K562 (cell line): ENCODE measurements around the gene HOXB6. TPM values are rescaled to one million over a fixed set of nuclear protein-coding genes. Genes with fewer than 3 reads are reported as not detected.

Experiments
- BCL6 ChIP-seq: fragments of 250-450 bp; sonication (Bioruptor Pico); IDR thresholded peaks from 2 replicates; pipeline ENCODE4 v1.4.0; 2020
- CREM ChIP-seq: IDR thresholded peaks from 2 replicates; pipeline ENCODE4 v1.6.1; 2014; ENCODE audit warnings: antibody characterized with exemption, low read depth
- DMBX1 ChIP-seq: fragments of 250-450 bp; sonication (Bioruptor Pico); IDR thresholded peaks from 2 replicates; pipeline ENCODE4 v1.8.0; 2022; ENCODE audit warnings: inconsistent platforms, mild to moderate bottlenecking, moderate library complexity, borderline replicate concordance
- EP400 ChIP-seq: fragments of 450-650 bp; IDR thresholded peaks from 2 replicates; pipeline ENCODE4 v1.6.1; 2017; ENCODE audit warnings: antibody characterized with exemption, mild to moderate bottlenecking, moderate library complexity
- FOXK2 ChIP-seq, 2 experiments: fragments of 450-650 bp; IDR thresholded peaks in 1 of 2; conservative IDR thresholded peaks in 1 of 2; 2 replicates each; pipeline ENCODE4 v1.6.1; 2016; ENCODE audit warnings: low read depth in 2 of 2, mild to moderate bottlenecking in 1 of 2
- GTF2A2 ChIP-seq: IDR thresholded peaks from 2 replicates; pipeline ENCODE4 v1.6.1; 2016; ENCODE audit warnings: mild to moderate bottlenecking, missing genetic modification characterization, missing compliant biosample characterization
- HMG20A ChIP-seq: fragments of 450-650 bp; formaldehyde crosslinking; conservative IDR thresholded peaks from 2 replicates; pipeline ENCODE4 v1.4.0; 2020; ENCODE audit warnings: mild to moderate bottlenecking, mixed read lengths
- ILK ChIP-seq: fragments of 450-650 bp; IDR thresholded peaks from 2 replicates; pipeline ENCODE4 v1.6.1; 2016; ENCODE audit warnings: missing genetic modification characterization, low read depth, mild to moderate bottlenecking, missing compliant biosample characterization, moderate library complexity, borderline replicate concordance
- SMARCA4 ChIP-seq: fragments of 450-650 bp; IDR thresholded peaks from 2 replicates; pipeline ENCODE4 v1.6.1; 2016
- TAF7 ChIP-seq: fragments of 450-650 bp; IDR thresholded peaks from 2 replicates; pipeline ENCODE4 v1.6.1; 2016; ENCODE audit warnings: missing genetic modification characterization, missing compliant biosample characterization
- polyA plus RNA-seq, 8 experiments: library from polyadenylated mRNA; depleted of rRNA in 4 of 8; stranded (reverse) in 5 of 8; unstranded in 3 of 8; fragments of >200 nt; fragmentation: Nextera tagmentation in 2 of 8; fragmentation: Illumina TruSeq in 1 of 8; extraction: Ambion mirVana in 2 of 8; extraction: Trizol in 1 of 8; gene quantifications; 2 replicates each; pipeline versions ENCODE4 v1.2.1 to v1.2.3, GENCODE V29; 2011 to 2014; ENCODE audit warnings: inconsistent platforms in 1 of 8, missing spikeins in 1 of 8
- total RNA-seq, 7 experiments: library from RNA; depleted of rRNA in 6 of 7; stranded (reverse); fragments of >200 nt in 6 of 7; fragmentation: Illumina TruSeq in 2 of 7; extraction: Trizol in 2 of 7; gene quantifications; 2 replicates each; pipeline versions ENCODE4 v1.2.1 to v1.2.3, GENCODE V29; 2011 to 2021; ENCODE audit warnings: low replicate concordance in 1 of 7
- TF ChIP-seq, protein P1 (sequence below): fragments of 450-650 bp; IDR thresholded peaks from 2 replicates; pipeline ENCODE4 v1.6.1; 2017; ENCODE audit warnings: mild to moderate bottlenecking, moderate library complexity
- TF ChIP-seq, protein P2 (sequence below): fragments of 450-650 bp; formaldehyde crosslinking; IDR thresholded peaks from 2 replicates; pipeline ENCODE4 v1.4.0; 2022; ENCODE audit warnings: missing genetic modification characterization

HOXB6 gene
- total and polyA plus RNA-seq, 9 of the 15 experiments (the other 6 are each of a cell fraction or from before 2014, with no cell fraction given), result 1.2 to 14.8 (median 4.9) TPM

DNA sequence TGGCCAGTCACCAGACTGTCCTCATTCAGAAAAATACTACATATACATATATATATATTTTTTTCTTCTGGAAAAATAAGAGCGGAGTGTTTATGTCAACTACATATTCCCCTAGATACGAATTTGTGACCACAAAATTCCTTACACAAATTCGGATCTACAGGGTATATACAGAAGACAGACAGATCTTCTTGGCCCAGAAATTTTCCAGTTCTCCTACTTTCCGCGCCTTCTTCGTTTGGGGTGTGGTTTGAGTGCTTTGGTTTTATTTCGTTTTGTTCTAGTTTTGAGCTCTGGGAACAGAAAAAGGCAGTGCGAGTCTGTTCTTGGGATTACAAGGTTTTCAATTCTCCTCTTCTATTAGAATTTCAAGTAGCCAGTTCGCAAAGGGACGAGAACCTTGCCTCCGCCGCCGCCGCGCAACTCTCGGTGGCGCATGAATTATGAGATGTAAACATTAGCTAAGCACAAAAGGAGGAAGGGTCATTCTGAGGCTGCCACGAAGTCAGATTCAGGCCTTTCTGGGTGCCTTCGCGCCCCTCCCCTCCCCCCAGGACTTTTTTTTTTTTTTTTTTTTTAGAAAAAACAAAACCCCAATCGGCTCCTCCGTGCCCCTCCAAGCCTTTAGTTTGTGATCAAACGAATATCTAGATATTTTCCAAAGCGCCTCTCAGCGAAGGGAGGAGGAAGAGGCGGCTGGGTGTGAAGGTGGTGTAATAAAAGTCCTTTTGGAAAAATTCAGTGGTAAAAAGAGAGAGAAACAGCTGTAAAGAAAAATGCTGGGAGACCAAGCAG is 24.8 kb downstream of the HOXB6 start (continued):
- TF ChIP-seq, protein P1, sequence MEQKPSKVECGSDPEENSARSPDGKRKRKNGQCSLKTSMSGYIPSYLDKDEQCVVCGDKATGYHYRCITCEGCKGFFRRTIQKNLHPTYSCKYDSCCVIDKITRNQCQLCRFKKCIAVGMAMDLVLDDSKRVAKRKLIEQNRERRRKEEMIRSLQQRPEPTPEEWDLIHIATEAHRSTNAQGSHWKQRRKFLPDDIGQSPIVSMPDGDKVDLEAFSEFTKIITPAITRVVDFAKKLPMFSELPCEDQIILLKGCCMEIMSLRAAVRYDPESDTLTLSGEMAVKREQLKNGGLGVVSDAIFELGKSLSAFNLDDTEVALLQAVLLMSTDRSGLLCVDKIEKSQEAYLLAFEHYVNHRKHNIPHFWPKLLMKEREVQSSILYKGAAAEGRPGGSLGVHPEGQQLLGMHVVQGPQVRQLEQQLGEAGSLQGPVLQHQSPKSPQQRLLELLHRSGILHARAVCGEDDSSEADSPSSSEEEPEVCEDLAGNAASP, result no peak
- TF ChIP-seq CREM, result peak; percentile 63; the same call in 1 of the 2 replicates
- no peak for TF ChIP-seq HMG20A
- no peak for TF ChIP-seq SMARCA4
- TF ChIP-seq GTF2A2 (tag), result no peak
- peak; percentile 66; the same call in 1 of the 2 replicates for TF ChIP-seq EP400
- no peak for TF ChIP-seq ILK (tag)
- TF ChIP-seq DMBX1 (CRISPR knock-in tag), result peak; percentile 55; the same call in 1 of the 2 replicates
- TF ChIP-seq BCL6 (CRISPR knock-in tag), result no peak
- peak; percentile 61 to 62; a peak in 2 of 4 replicates for TF ChIP-seq FOXK2 (conservative IDR thresholded peaks at IDR 0.05 in 1 of 2, IDR thresholded peaks at IDR 0.05 in 1 of 2; ENCODE audit: low read depth in 2 of 2)
- TF ChIP-seq TAF7, result no peak
- TF ChIP-seq, protein P2, sequence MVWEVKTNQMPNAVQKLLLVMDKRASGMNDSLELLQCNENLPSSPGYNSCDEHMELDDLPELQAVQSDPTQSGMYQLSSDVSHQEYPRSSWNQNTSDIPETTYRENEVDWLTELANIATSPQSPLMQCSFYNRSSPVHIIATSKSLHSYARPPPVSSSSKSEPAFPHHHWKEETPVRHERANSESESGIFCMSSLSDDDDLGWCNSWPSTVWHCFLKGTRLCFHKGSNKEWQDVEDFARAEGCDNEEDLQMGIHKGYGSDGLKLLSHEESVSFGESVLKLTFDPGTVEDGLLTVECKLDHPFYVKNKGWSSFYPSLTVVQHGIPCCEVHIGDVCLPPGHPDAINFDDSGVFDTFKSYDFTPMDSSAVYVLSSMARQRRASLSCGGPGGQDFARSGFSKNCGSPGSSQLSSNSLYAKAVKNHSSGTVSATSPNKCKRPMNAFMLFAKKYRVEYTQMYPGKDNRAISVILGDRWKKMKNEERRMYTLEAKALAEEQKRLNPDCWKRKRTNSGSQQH, result no peak
